ENCODE data around the gene POLR3G.

POLR3G gene

DNA sequence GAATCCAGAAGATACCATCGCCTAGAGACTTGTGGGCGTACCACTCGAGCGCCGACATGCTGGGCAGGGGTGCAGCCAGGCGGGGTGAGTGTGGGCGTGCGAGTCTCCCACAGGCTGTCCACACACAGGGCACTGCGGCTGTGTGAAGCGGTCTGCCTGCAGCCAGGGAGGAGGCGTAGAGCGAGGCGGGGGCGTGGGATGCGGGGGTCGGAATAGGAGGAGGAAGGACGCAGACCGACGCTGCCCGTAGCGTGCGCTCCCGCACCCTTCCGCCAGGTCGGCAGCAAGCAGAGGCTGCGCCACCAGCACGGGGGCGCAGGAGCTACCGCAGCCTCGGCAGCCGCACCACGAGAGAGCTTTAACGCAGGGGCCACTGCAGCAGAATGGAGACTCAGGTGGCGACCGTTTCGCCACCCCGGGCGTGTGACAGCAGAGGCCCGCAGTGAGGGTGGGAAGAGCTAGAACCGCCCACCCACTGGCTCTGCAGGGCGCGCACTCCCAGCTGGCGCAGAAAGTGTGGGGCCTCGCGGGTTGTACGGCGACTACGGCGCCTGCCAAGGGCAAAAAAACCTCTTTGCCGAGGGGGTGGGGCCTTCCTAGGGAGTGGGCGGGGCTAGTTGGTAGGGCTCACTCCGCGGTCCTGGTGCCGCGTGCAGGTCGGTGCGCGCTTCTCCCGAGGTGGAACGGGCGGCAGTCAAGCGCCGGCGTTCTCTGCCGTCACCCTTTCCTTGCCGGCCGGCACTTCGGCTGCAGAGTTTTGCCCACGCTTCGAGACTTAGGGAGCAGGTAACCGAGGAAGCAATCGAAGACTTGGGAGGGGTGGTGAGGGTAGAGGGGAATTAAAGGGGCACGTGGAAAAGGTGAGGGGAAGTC lies at the start of gene POLR3G, which contains the start of gene MBLAC2:
Gene POLR3G (plus strand): TSS at position 630 of the 873 bp plus-strand sequence. CDS start 10,704 bp downstream, outside the sequence.
Gene MBLAC2 (minus strand): TSS at position 537 of the 873 bp plus-strand sequence. CDS start 479 bp downstream, at position 58.
- DNase-seq: peak; percentile 53 to 94 (median 85)

DNA sequence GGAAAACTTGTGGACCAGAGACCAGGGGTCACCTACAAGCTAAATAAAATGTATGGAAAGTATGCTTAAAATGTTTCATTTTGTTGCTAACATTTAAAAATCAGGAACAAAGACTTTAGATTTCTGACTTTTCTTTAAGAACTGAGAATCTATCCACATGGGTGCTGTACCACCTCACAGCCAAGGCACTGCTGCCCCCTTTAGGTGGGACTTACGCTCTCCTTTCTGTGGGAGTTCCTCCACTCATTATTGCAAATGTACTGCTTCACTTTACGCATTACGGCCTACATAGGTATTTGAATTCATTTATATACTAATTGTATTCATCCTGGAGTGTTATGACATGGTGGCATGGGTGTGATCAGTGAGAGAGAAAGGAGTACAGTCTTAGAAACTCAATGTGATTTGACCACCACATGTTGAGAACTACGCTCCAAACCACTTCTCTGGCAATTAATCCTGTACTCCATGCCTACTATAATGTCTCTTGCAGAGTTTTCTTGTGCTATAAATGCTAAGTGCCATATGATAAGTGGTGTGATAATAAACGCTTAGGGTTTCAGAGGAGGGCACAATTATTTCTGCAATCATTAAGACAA lies 40.4 kb upstream of the POLR3G start:
- DNase-seq: peak in 23 of 51 donors; percentile 1 to 46 (median 25)

DNA sequence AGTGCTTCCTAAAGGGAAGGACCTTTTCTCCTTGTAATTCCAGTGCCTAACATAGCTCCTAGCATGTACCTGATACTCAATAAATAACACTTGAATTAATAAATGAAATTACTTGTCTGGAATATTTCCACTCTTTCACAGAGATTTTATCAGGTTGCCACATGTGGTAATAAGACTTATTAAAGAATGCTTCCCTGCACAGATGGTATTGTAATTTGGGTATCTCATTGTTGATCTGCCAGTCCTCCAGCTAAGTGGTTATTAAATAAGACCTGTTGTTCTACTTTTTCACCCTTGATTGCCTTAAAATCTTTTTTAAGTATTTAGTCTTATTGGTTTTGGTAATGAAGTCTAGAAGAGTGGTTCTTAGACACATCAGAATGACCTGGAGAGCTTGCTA lies 37.0 kb upstream of the POLR3G start:
- no peak for DNase-seq

- no peak for DNase-seq
Observed at GRCh38 chr5:90438100-90438499, 36.6 kb upstream of the POLR3G start.

GRCh38 chr5:90440644-90441043 lies 34.0 kb upstream of the POLR3G start:
- DNase-seq: no peak

DNA sequence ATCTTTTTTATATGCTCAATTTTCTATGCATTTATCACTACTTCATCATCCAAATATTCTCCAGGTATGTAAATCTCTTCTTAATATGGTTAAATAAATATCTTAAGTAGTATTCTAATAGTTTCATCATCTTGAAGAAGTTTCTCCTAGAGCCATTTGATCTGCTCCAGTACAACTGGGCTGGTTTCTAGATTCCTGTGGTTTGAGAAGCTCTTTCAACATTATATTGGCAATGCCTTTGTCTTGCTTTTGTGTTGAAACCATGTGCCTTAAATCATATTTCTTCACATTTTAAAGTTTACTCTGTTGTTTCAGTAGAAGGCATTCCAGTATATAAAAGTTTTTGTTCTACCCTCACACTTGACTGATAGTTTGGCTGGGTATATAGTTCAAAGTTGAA lies 27.7 kb upstream of the POLR3G start:
- no peak for DNase-seq

GRCh38 chr5:90461288-90461687 lies 13.4 kb upstream of the POLR3G start:
- DNase-seq: no peak

DNA sequence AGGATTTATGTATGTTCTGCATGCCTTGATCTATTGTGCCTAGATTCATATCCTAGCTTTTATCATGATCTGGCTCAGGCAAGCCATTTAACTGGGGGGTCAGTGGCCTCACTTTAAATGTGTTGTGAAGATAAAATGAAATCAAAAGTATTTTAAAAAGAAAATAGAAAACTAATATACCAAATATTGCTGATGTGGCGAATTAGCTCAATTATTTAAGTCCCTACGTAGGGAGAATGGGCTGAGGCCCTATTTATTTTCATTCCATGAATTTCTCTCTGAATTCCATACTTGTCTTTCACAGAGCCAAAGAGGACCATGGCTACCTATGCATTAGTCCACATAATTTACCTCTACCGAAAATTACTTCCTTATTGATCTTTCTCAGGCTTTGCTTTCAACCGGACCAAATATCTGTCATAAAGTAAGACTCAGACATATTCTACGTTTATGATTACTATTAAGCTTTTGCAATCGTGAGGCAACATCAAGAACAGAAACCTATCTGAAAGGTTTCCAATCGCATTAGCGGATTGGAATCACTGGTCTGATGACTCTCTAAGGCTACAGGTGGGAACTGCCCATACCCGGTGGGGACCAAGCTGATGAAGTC lies 1.8 kb upstream of the POLR3G start:
- peak in 1 of 51 donors; percentile 50 for DNase-seq

DNA sequence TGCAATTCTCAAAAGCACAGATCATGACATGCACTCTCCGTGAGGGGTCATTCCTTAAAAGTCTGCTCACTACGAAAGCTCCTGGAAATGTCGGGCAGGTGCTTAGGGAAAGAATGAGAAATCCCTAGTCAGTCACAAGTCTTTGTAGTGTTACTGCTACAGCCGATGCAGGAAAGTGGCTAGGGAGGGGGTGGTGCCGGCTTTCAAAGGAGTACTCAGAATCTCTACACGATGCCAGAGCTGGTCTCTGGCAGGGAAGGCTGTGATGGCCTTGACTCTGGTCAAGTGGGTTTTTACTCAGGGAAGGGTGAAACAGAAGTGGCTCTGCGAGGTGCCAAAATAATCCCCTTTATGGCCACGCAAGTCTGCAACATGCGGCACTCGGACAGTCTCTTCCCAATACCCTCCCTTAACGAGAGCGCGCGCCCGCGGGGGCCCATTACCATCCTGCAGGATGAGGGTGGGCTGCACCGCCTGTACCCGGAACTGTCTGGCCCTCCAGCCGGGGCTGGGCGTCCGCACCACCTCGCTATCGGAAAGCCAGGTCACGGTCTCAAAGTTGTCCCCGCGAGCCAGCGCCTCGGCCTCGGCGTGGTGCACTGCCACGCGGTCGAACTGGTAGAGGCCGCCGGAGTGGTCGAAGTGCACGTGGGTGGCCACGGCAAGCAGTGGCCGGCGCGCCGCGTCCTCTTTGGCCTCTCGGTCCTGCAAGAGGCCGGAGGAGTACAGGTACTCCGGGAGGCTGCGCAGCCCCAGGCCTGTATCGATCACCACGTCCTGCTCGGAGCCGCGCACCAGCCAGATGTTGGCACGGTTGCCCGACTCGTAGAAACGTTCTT lies 1.0 kb upstream of the POLR3G start:
- DNase-seq: peak in 28 of 51 donors; percentile 8 to 70 (median 44)

GRCh38 chr5:90475436-90475980 lies 844 bp downstream of the POLR3G start:
- DNase-seq: no peak

- DNase-seq: peak in 1 of 51 donors; percentile 32
Observed at GRCh38 chr5:90476391-90476790, 1.7 kb downstream of the POLR3G start.

- peak in 8 of 51 donors; percentile 1 to 32 (median 9) for DNase-seq
Observed at GRCh38 chr5:90477073-90477472, 2.4 kb downstream of the POLR3G start.

- DNase-seq: peak in 2 of 51 donors; percentile 27 to 32
Observed at GRCh38 chr5:90477621-90478215, 3.1 kb downstream of the POLR3G start.

GRCh38 chr5:90479611-90480385 lies 5.1 kb downstream of the POLR3G start:
- no peak for DNase-seq

- DNase-seq: no peak
Observed at GRCh38 chr5:90480699-90481098, 6.0 kb downstream of the POLR3G start.

DNA sequence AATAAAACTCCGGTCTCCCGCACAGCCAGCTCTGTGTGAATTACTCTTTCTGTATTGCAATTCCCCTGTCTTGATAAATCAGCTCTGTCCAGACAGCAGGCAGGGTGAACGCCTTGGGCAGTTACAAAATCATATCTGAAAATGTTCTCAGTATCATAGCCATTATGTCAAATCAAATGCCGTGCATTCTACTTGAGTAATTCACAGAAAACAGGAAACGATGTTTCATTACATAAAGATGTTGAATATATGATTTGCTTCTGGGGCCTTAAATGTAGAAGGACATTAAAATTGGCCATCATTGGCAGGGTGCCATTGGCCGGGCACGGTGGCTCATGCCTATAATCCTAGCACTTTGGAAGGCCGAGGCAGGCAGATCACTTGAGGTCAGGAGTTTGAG lies 8.5 kb downstream of the POLR3G start:
- DNase-seq: no peak

- no peak for DNase-seq
Observed at GRCh38 chr5:90484540-90484939, 9.9 kb downstream of the POLR3G start.

GRCh38 chr5:90488791-90489190 lies 14.1 kb downstream of the POLR3G start:
- DNase-seq: no peak

GRCh38 chr5:90494043-90494442 lies 19.4 kb downstream of the POLR3G start:
- no peak for DNase-seq

- DNase-seq: no peak
Observed at GRCh38 chr5:90495146-90495545, 20.5 kb downstream of the POLR3G start.

All from hypothalamus (tissue), 51 donors.